K562 (cell line): Measurements from ENCODE around the gene DLGAP1. TPM values are rescaled to one million over a fixed set of nuclear protein-coding genes. Genes with fewer than 3 reads are reported as not detected.

ENCODE experiments used
- ATF1 ChIP-seq, 2 experiments: fragments of 450-650 bp in 1 of 2; IDR thresholded peaks; 2 replicates each; pipeline ENCODE4 v1.6.1; 2016; ENCODE audit warnings: missing compliant biosample characterization in 1 of 2, missing genetic modification characterization in 1 of 2
- KLF6 ChIP-seq: fragments of 250-450 bp; sonication (Bioruptor Pico); IDR thresholded peaks from 2 replicates; pipeline ENCODE4 v1.4.0; 2020; ENCODE audit warnings: mild to moderate bottlenecking, moderate library complexity, borderline replicate concordance
- MYBL2 ChIP-seq, 2 experiments: fragments of 450-650 bp in 1 of 2; sonication (generic) in 1 of 2; formaldehyde crosslinking in 1 of 2; IDR thresholded peaks; 2 replicates each; pipeline versions ENCODE4 v1.6.1 to v1.8.1; 2017 to 2022; ENCODE audit warnings: borderline replicate concordance in 1 of 2, inconsistent platforms in 1 of 2, low read depth in 1 of 2, mild to moderate bottlenecking in 1 of 2, missing genetic modification reagents in 1 of 2, moderate library complexity in 1 of 2
- MYC ChIP-seq, 2 experiments: fragments of 250-450 bp in 1 of 2; sonication (Bioruptor Pico) in 1 of 2; IDR thresholded peaks; 2 replicates each; pipeline versions ENCODE4 v1.5.1 to v1.6.1; 2012 to 2021; ENCODE audit warnings: low read depth in 2 of 2, borderline replicate concordance in 1 of 2, improper control_type of control experiment in 1 of 2, low read length in 1 of 2, mild to moderate bottlenecking in 1 of 2, moderate library complexity in 1 of 2
- RAD21 ChIP-seq, 2 experiments: fragments of 250-450 bp in 1 of 2; fragments of 450-650 bp in 1 of 2; sonication (Bioruptor Pico) in 1 of 2; formaldehyde crosslinking in 1 of 2; IDR thresholded peaks in 1 of 2; conservative IDR thresholded peaks in 1 of 2; 2 replicates each; pipeline versions ENCODE4 v1.4.0 to v1.8.0; 2020 to 2022; ENCODE audit warnings: mild to moderate bottlenecking in 2 of 2, moderate library complexity in 1 of 2
- RBFOX2 ChIP-seq: fragments of 200-400 bp; formaldehyde crosslinking; IDR thresholded peaks from 2 replicates; pipeline ENCODE4 v1.6.1; 2017; ENCODE audit warnings: low read depth, mild to moderate bottlenecking, low read length, moderate library complexity
- RCOR1 ChIP-seq, 2 experiments: IDR thresholded peaks; 2 replicates each; pipeline ENCODE4 v1.6.1; 2012; ENCODE audit warnings: low read depth in 2 of 2, low read length in 2 of 2, borderline replicate concordance in 1 of 2, improper control_type of control experiment in 1 of 2
- TAF1 ChIP-seq: IDR thresholded peaks from 2 replicates; pipeline ENCODE4 v1.6.1; 2011; ENCODE audit warnings: mild to moderate bottlenecking, low read length, moderate library complexity; ENCODE audit not compliant: insufficient read depth, control insufficient read depth, severe bottlenecking; ENCODE audit errors: extremely low read depth
- ZNF143 ChIP-seq: sonication (generic); formaldehyde crosslinking; IDR thresholded peaks from 2 replicates; pipeline ENCODE4 v1.9.0; 2022; ENCODE audit warnings: mild to moderate bottlenecking, missing genetic modification reagents
- ZNF583 ChIP-seq: fragments of 250-450 bp; sonication (Bioruptor Pico); IDR thresholded peaks from 2 replicates; pipeline ENCODE4 v1.4.0; 2020
- ZNF699 ChIP-seq: fragments of 250-450 bp; sonication (Bioruptor Pico); IDR thresholded peaks from 2 replicates; pipeline ENCODE4 v1.8.0; 2021; ENCODE audit warnings: mild to moderate bottlenecking, moderate library complexity; ENCODE audit not compliant: insufficient replicate concordance
- polyA plus RNA-seq, 8 experiments: library from polyadenylated mRNA; depleted of rRNA in 4 of 8; stranded (reverse) in 5 of 8; unstranded in 3 of 8; fragments of >200 nt; fragmentation: Nextera tagmentation in 2 of 8; fragmentation: Illumina TruSeq in 1 of 8; extraction: Ambion mirVana in 2 of 8; extraction: Trizol in 1 of 8; gene quantifications; 2 replicates each; pipeline versions ENCODE4 v1.2.1 to v1.2.3, GENCODE V29; 2011 to 2014; ENCODE audit warnings: inconsistent platforms in 1 of 8, missing spikeins in 1 of 8
- total RNA-seq, 7 experiments: library from RNA; depleted of rRNA in 6 of 7; stranded (reverse); fragments of >200 nt in 6 of 7; fragmentation: Illumina TruSeq in 2 of 7; extraction: Trizol in 2 of 7; gene quantifications; 2 replicates each; pipeline versions ENCODE4 v1.2.1 to v1.2.3, GENCODE V29; 2011 to 2021; ENCODE audit warnings: low replicate concordance in 1 of 7
- TF ChIP-seq, protein P1 (sequence below), 3 experiments: IDR thresholded peaks in 2 of 3; conservative IDR thresholded peaks in 1 of 3; 2 replicates each; pipeline ENCODE4 v1.5.1; 2011 to 2012; ENCODE audit warnings: low read length in 3 of 3, mild to moderate bottlenecking in 3 of 3, control low read depth in 2 of 3, improper control_type of control experiment in 1 of 3, inconsistent platforms in 1 of 3, low read depth in 1 of 3, mixed read lengths in 1 of 3, moderate library complexity in 1 of 3; ENCODE audit not compliant: insufficient read depth in 2 of 3
- TF ChIP-seq, protein P2 (sequence below), 2 experiments: fragments of 450-650 bp in 1 of 2; IDR thresholded peaks; 2 replicates each; pipeline ENCODE4 v1.6.1; 2011 to 2017; ENCODE audit warnings: low read depth in 2 of 2, antibody characterized with exemption in 1 of 2, borderline replicate concordance in 1 of 2, low read length in 1 of 2, mild to moderate bottlenecking in 1 of 2, mixed read lengths in 1 of 2; ENCODE audit not compliant: control insufficient read depth in 1 of 2
- TF ChIP-seq, protein P3 (sequence below): fragments of 250-450 bp; sonication (Bioruptor Pico); IDR thresholded peaks from 2 replicates; pipeline ENCODE4 v1.5.0; 2020; ENCODE audit warnings: mild to moderate bottlenecking

Gene DLGAP1
- total and polyA plus RNA-seq, 9 of the 15 experiments (the other 6 are each of a cell fraction or from before 2014, with no cell fraction given): 0.04 to 0.22 (median 0.08) TPM

DNA sequence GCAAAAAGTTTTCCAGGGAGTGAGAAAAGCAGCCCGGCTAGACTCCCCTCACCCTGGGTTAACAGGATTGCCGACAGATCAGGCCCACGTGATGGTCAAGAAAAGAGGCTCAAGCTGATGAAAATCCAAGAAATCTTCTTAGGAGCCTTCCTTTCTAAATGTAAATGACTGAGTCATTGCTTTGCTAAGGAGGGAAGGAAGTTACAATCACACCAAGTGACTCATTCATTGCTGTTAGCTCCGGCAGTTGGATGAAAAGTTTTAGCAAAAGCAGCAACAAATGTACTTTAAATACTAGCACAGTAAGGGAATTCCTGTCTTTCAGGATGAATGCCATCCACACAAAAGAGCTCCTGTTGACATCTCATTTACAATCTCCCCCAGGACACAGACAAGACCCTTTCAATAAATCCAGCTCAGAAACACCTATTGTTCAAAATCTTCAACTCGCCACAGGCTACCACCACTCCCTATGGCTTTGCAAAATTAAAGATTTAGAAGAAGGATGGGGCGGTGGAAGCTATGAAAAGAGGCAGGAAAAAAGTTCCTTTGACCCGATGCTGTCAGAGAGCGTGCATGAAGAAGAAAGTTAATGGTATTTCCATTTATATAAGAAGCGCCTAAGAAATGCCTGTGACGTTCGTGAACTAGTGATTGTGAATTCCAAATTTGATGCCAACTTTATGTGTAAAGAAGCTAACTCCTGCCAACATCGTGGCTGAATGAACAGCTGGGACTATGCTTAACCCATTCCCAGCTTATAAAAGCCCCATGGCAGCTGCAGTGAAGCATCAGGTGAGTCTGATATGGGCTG is 851.5 kb downstream of the DLGAP1 start (continued):
- TF ChIP-seq KLF6 (CRISPR knock-in tag) (peak; percentile 50; the same call in 1 of the 2 replicates), ATF1 (CRISPR knock-in tag; IDR thresholded peaks at IDR 0.05) (no peak), ATF1 (tag; IDR thresholded peaks at IDR 0.05) (peak; percentile 58), MYBL2 (IDR thresholded peaks at IDR 0.05; ENCODE audit: low read depth) (no peak), MYBL2 (CRISPR knock-in tag; IDR thresholded peaks at IDR 0.05; ENCODE audit: borderline replicate concordance) (no peak), ZNF143 (peak; percentile 58; the same call in 1 of the 2 replicates), ZNF583 (CRISPR knock-in tag) (0 out of 2 replicates have a peak, but pooled peaks have one; percentile 5), TAF1 (peak; percentile 70), RCOR1 (IDR thresholded peaks at IDR 0.05; ENCODE audit: borderline replicate concordance in 1 of 2, low read depth in 2 of 2, low read length in 2 of 2) (peak in 1 of 2 experiments; percentile 65; a peak in 1 of 4 replicates), MYC (IDR thresholded peaks at IDR 0.05; ENCODE audit: low read depth, low read length) (peak; percentile 96), MYC (CRISPR knock-in tag; IDR thresholded peaks at IDR 0.05; ENCODE audit: borderline replicate concordance, low read depth) (peak; percentile 96), ZNF699 (CRISPR knock-in tag) (no peak), RAD21 (CRISPR knock-in tag; conservative IDR thresholded peaks at IDR 0.05 in 1 of 2, IDR thresholded peaks at IDR 0.05 in 1 of 2) (peak; percentile 18; a peak in 2 of 4 replicates), RBFOX2 (peak; percentile 96)
- TF ChIP-seq, protein P1, sequence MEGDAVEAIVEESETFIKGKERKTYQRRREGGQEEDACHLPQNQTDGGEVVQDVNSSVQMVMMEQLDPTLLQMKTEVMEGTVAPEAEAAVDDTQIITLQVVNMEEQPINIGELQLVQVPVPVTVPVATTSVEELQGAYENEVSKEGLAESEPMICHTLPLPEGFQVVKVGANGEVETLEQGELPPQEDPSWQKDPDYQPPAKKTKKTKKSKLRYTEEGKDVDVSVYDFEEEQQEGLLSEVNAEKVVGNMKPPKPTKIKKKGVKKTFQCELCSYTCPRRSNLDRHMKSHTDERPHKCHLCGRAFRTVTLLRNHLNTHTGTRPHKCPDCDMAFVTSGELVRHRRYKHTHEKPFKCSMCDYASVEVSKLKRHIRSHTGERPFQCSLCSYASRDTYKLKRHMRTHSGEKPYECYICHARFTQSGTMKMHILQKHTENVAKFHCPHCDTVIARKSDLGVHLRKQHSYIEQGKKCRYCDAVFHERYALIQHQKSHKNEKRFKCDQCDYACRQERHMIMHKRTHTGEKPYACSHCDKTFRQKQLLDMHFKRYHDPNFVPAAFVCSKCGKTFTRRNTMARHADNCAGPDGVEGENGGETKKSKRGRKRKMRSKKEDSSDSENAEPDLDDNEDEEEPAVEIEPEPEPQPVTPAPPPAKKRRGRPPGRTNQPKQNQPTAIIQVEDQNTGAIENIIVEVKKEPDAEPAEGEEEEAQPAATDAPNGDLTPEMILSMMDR (IDR thresholded peaks at IDR 0.05 in 2 of 3, conservative IDR thresholded peaks at IDR 0.05 in 1 of 3; ENCODE audit: insufficient read depth in 2 of 3, low read depth in 1 of 3, low read length in 3 of 3): 0 out of 6 replicates have a peak, but pooled peaks of 1 of the 3 experiments have one; percentile 1
- TF ChIP-seq, protein P2, sequence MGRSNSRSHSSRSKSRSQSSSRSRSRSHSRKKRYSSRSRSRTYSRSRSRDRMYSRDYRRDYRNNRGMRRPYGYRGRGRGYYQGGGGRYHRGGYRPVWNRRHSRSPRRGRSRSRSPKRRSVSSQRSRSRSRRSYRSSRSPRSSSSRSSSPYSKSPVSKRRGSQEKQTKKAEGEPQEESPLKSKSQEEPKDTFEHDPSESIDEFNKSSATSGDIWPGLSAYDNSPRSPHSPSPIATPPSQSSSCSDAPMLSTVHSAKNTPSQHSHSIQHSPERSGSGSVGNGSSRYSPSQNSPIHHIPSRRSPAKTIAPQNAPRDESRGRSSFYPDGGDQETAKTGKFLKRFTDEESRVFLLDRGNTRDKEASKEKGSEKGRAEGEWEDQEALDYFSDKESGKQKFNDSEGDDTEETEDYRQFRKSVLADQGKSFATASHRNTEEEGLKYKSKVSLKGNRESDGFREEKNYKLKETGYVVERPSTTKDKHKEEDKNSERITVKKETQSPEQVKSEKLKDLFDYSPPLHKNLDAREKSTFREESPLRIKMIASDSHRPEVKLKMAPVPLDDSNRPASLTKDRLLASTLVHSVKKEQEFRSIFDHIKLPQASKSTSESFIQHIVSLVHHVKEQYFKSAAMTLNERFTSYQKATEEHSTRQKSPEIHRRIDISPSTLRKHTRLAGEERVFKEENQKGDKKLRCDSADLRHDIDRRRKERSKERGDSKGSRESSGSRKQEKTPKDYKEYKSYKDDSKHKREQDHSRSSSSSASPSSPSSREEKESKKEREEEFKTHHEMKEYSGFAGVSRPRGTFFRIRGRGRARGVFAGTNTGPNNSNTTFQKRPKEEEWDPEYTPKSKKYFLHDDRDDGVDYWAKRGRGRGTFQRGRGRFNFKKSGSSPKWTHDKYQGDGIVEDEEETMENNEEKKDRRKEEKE (IDR thresholded peaks at IDR 0.05; ENCODE audit: borderline replicate concordance in 1 of 2, control insufficient read depth in 1 of 2, low read depth in 2 of 2, low read length in 1 of 2): peak in 1 of 2 experiments; percentile 80; a peak in 1 of 4 replicates
- TF ChIP-seq, protein P3, sequence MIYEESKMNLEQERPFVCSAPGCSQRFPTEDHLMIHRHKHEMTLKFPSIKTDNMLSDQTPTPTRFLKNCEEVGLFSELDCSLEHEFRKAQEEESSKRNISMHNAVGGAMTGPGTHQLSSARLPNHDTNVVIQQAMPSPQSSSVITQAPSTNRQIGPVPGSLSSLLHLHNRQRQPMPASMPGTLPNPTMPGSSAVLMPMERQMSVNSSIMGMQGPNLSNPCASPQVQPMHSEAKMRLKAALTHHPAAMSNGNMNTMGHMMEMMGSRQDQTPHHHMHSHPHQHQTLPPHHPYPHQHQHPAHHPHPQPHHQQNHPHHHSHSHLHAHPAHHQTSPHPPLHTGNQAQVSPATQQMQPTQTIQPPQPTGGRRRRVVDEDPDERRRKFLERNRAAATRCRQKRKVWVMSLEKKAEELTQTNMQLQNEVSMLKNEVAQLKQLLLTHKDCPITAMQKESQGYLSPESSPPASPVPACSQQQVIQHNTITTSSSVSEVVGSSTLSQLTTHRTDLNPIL (CRISPR knock-in tag): peak; percentile 88
